Nephron (organoid): ENCODE results near the gene CIDEB.
A peak's percentile ranks its signal among the peaks of the same experiment; 100 is the strongest.

Experiments used
- H3K27ac Mint-ChIP-seq, 3 experiments: 2 replicates each; pipeline ENCODE4 v1.8.0; 2020; ENCODE audit warnings: mixed read lengths in 3 of 3, mild to moderate bottlenecking in 2 of 3, moderate library complexity in 1 of 3
- H3K27me3 Mint-ChIP-seq: 2 replicates; pipeline ENCODE4 v1.8.0; 2021; ENCODE audit warnings: low read depth, mild to moderate bottlenecking, moderate library complexity, mixed read lengths
- H3K36me3 Mint-ChIP-seq: 2 replicates; pipeline ENCODE4 v1.8.0; 2020; ENCODE audit warnings: low read depth, mixed read lengths
- H3K4me1 Mint-ChIP-seq: 2 replicates; pipeline ENCODE4 v1.8.0; 2020; ENCODE audit warnings: mixed read lengths
- H3K4me3 Mint-ChIP-seq, 3 experiments: 2 replicates each; pipeline ENCODE4 v1.8.0; 2020; ENCODE audit warnings: mild to moderate bottlenecking in 3 of 3, mixed read lengths in 3 of 3, moderate library complexity in 2 of 3
- H3K9me3 Mint-ChIP-seq: 2 replicates; pipeline ENCODE4 v1.8.0; 2020; ENCODE audit warnings: mixed read lengths
- CTCF ChIP-seq, 3 experiments: fragments of 200-600 bp; sonication (generic); IDR thresholded peaks; one replicate each; pipeline ENCODE4 v1.5.0; 2021; ENCODE audit warnings: antibody characterized with exemption in 3 of 3; ENCODE audit not compliant: unreplicated experiment in 3 of 3

The CIDEB gene

GRCh38 chr14:24297190-24297964 lies 10.4 kb downstream of the CIDEB start:
- H3K27ac Mint-ChIP-seq, result peak overlapping the region in 2 of 3 experiments; percentile 1 to 10
- peaks cover 28% of the 10 kb centered on the region for H3K36me3 Mint-ChIP-seq
- no peaks in the 10 kb centered on the region for H3K27me3 Mint-ChIP-seq
- H3K9me3 Mint-ChIP-seq, result no peaks in the 10 kb centered on the region
- peaks cover 24% of the 10 kb centered on the region for H3K4me1 Mint-ChIP-seq
- H3K4me3 Mint-ChIP-seq, result peak overlapping the region; percentile 50 to 77 (median 63)
- TF ChIP-seq CTCF (IDR thresholded peaks at IDR 0.05; ENCODE audit: unreplicated experiment in 3 of 3), result peak; percentile 39 to 45 (median 45)

GRCh38 chr14:24296341-24297157 lies 11.2 kb downstream of the CIDEB start:
- peak; percentile 53 to 72 (median 60) for TF ChIP-seq CTCF (IDR thresholded peaks at IDR 0.05; ENCODE audit: unreplicated experiment in 3 of 3)
- peak overlapping the region; percentile 30 to 63 (median 58) for H3K4me3 Mint-ChIP-seq
- H3K27ac Mint-ChIP-seq, result peak overlapping the region in 1 of 3 experiments; percentile 38
- H3K4me1 Mint-ChIP-seq, result peaks cover 24% of the 10 kb centered on the region
- no peaks in the 10 kb centered on the region for H3K9me3 Mint-ChIP-seq
- H3K36me3 Mint-ChIP-seq, result peaks cover 22% of the 10 kb centered on the region
- H3K27me3 Mint-ChIP-seq, result no peaks in the 10 kb centered on the region

- peaks cover 10% of the 10 kb centered on the region for H3K4me1 Mint-ChIP-seq
- H3K9me3 Mint-ChIP-seq, result no peaks in the 10 kb centered on the region
- H3K27me3 Mint-ChIP-seq, result no peaks in the 10 kb centered on the region
- peaks cover 28% of the 10 kb centered on the region for H3K36me3 Mint-ChIP-seq
- H3K4me3 Mint-ChIP-seq, result no peak overlapping the region
- TF ChIP-seq CTCF (IDR thresholded peaks at IDR 0.05; ENCODE audit: unreplicated experiment in 3 of 3), result no peak
- no peak overlapping the region for H3K27ac Mint-ChIP-seq
Observed at GRCh38 chr14:24293525-24293924, 14.3 kb downstream of the CIDEB start.

GRCh38 chr14:24292118-24292807 lies 15.5 kb downstream of the CIDEB start:
- no peaks in the 10 kb centered on the region for H3K9me3 Mint-ChIP-seq
- H3K4me3 Mint-ChIP-seq, result no peak overlapping the region
- H3K36me3 Mint-ChIP-seq, result peaks cover 25% of the 10 kb centered on the region
- peaks cover 4% of the 10 kb centered on the region for H3K4me1 Mint-ChIP-seq
- TF ChIP-seq CTCF (IDR thresholded peaks at IDR 0.05; ENCODE audit: unreplicated experiment in 3 of 3), result no peak
- H3K27ac Mint-ChIP-seq, result no peak overlapping the region
- no peaks in the 10 kb centered on the region for H3K27me3 Mint-ChIP-seq

DNA sequence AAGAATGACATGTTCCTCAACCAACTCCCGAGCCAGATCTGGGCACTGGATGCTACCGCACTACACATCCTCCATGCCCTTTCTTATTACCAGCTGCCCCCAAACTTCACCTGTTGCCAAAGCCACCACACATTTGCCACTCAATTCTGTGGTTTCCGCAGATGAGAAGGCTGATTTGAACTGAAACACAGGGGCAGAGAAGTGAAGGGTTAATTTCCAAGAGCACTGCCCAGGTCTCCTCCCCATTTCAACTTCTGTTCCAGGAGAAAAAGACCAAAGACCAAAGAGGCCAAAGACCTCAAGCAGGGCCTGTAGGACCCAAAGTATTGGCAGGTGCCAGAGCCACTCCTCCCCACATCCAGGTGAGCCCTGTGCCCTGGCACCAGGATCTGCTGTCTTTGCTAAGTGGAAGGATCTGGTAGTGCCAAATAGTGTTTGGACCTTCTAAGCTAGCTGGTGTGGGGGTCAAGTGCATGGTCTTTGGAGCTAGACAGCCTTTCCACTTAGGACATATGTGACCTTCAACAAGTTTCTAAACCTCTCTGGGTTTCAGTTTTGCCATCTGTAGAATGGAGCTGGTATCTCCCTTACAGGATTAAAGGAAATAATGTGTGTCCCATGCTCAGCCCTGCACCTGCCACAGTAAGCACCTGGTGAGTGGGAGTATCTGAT lies 16.2 kb downstream of the CIDEB start:
- H3K4me3 Mint-ChIP-seq, result no peak overlapping the region
- H3K27me3 Mint-ChIP-seq, result no peaks in the 10 kb centered on the region
- no peak overlapping the region for H3K27ac Mint-ChIP-seq
- peaks cover 23% of the 10 kb centered on the region for H3K36me3 Mint-ChIP-seq
- TF ChIP-seq CTCF (IDR thresholded peaks at IDR 0.05; ENCODE audit: unreplicated experiment in 3 of 3), result no peak
- H3K4me1 Mint-ChIP-seq, result peaks cover under 1% of the 10 kb centered on the region
- H3K9me3 Mint-ChIP-seq, result no peaks in the 10 kb centered on the region
